SK-N-MC (cell line): ENCODE data around the gene XCL1.

Experiments
- EZH2 ChIP-seq: fragments of 200-600 bp; sonication (generic); IDR thresholded peaks from one replicate; pipeline ENCODE4 v1.6.1; 2017; ENCODE audit warnings: antibody characterized with exemption
- FOXP2 ChIP-seq: optimal IDR thresholded peaks from 2 replicates; pipeline ENCODE3; 2011; ENCODE audit warnings: mild to moderate bottlenecking, moderate library complexity; ENCODE audit not compliant: insufficient read depth; ENCODE audit errors: extremely low read length, control extremely low read depth
- POLR2AphosphoS5 ChIP-seq: IDR thresholded peaks from 2 replicates; pipeline ENCODE4 v1.6.1; 2012; ENCODE audit warnings: mild to moderate bottlenecking, low read depth, low read length, borderline replicate concordance

GRCh38 chr1:168615965-168616364 is 39.6 kb downstream of the XCL1 start:
- no peak for TF ChIP-seq POLR2AphosphoS5
- TF ChIP-seq EZH2: no peak
- TF ChIP-seq FOXP2: no peak
